ENCODE measurements around the gene ARF4.
A peak's percentile ranks its signal among the peaks of the same experiment; 100 is the strongest.
"Not testable (repeated sequence)": the region's sequence is repeated elsewhere in the genome, so short reads cannot be mapped to it uniquely, and the experiment has no call there.

The ARF4 gene

GRCh38 chr3:57597127-57597923, at the start of gene ARF4:
Gene ARF4 (minus strand): TSS chr3:57597344. CDS start chr3:57597140, 204 bp downstream.
- DNase-seq = peak; percentile 100

DNA sequence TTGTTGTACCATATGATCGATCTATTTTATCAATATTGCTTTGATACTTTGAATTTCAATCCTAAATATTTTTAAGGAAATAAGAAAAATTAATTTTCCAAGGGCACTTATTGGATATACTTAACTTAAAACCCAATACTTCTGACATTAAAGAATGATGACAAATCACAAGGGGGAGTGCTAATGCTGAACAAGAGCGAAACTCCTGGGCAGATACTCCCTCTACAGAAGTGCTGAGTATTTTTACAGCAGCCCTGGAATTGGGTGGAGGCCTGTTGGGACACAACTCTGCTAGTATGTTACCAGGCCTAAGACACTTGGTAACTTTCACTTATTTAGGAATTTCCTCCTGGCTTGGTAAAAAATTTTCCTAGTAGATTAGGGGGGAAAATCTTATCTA, 49.6 kb upstream of the ARF4 start:
- peak; percentile 18 for DNase-seq

DNA sequence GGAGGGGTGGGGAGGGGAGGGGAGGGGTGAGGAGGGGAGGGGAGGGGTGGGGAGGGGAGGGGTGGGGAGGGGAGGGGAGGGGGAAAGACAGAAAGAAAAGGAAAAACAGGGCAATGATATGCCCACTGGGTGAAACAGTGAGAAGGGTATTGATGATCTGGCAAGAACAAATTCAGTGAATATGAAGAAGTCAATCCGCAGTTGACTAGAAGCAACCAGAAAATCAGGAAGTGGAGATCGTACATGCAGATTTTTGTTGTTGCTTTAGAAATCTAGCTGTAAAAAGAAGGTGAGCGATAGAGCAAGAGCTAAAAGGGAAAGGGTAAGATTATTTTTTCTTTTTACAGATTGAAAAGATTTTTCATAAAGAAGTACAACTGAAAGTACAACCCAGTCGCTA, 47.6 kb upstream of the ARF4 start:
- DNase-seq = no peak

- DNase-seq = no peak
Measured at GRCh38 chr3:57637391-57637790, 40.2 kb upstream of the ARF4 start.

- not testable (repeated sequence) for DNase-seq
Measured at GRCh38 chr3:57634259-57634658, 37.1 kb upstream of the ARF4 start.

GRCh38 chr3:57627976-57628375, 30.8 kb upstream of the ARF4 start:
- no peak for DNase-seq

GRCh38 chr3:57624801-57625200, 27.7 kb upstream of the ARF4 start:
- no peak for DNase-seq

- no peak for DNase-seq
Measured at GRCh38 chr3:57622362-57622761, 25.2 kb upstream of the ARF4 start.

DNA sequence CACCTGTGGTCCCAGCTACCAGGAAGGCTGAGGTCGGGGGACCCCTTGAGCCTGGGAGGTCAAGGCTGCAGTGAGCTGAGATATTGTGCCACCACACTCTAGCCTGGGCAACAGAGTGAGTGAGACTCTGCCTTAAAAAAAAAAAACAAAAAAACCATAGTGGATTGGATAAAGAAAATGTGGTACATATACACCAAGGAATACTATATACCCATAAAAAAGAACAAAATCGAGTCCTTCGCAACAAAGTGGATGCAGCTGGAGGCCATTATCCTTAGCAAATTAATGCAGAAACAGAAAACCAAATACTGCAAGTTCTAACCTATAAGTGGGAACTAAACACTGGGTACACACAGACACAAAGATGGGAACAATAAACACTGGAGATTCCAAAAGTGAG, 20.6 kb upstream of the ARF4 start:
- no peak for DNase-seq

- no peak for DNase-seq
Measured at GRCh38 chr3:57616233-57616632, 19.1 kb upstream of the ARF4 start.

GRCh38 chr3:57611870-57612269, 14.7 kb upstream of the ARF4 start:
- DNase-seq = not testable (repeated sequence)

GRCh38 chr3:57605683-57606082, 8.5 kb upstream of the ARF4 start:
- DNase-seq = no peak

DNA sequence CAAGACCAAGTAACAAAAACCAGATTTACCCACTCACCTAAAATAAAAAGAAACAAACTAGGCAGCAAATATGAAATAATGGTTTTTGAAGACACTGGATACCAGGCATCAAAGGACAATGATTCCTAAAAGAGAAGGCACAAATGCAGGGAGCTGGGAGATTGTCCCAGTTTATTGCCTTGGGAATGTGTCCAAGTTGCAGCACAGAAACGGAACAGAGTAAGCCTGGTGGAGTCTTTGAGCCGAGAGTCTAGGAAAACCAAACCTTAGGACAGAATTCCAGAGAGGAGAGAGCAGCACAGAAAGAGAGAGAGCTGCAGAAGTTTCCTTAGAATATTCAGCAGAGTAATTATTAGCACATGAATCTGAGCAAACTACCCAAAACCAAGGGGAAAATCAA, 7.8 kb upstream of the ARF4 start:
- no peak for DNase-seq

- no peak for DNase-seq
Measured at GRCh38 chr3:57600195-57600594, 3.1 kb upstream of the ARF4 start.

GRCh38 chr3:57598765-57599360, 1.7 kb upstream of the ARF4 start:
- DNase-seq = no peak

- DNase-seq = peak; percentile 73
Measured at GRCh38 chr3:57596495-57597126, 533 bp downstream of the ARF4 start.

DNA sequence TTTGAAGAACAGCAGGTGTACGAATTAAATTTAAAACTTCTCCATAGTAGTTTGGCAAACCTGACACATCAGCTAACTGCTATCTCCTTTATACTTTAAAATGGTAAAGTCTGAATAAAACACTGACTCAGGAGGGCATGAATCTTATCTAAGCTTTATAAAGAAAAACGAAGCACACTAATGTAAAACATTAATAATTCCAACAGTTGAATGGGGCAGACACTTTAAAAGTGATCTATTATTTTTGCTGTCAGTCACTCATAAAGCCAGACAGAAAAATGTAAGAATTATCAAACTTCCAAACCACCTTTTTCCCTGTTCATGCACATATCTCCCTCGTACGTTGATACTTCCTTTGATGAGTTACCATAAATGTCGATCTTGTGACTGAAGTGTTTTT, 2.6 kb downstream of the ARF4 start:
- no peak for DNase-seq

GRCh38 chr3:57594144-57594543, 3.0 kb downstream of the ARF4 start:
- DNase-seq = no peak

- no peak for DNase-seq
Measured at GRCh38 chr3:57592306-57592705, 4.8 kb downstream of the ARF4 start.

DNA sequence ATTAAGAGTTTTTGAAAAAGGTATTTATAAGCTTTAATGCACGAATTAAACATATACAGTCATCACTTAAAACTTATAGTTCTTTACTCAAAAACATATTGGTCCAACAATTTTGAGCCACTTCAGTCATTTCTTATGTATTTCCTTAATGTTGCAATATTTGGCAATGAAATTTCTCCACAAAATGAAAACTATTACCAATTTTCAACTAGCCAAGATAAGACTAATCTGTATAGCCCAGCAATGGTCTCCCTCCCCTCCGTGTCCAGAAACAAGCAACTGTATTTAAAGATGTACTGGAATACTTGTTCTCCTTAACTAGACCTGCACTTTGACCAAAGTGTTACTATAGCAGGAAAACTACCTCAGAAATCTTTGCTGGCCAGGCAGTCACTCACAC, 9.2 kb downstream of the ARF4 start:
- DNase-seq = no peak

GRCh38 chr3:57586778-57587177, 10.4 kb downstream of the ARF4 start:
- DNase-seq = no peak

GRCh38 chr3:57583544-57583943, 13.6 kb downstream of the ARF4 start:
- DNase-seq = no peak

- DNase-seq = peak; percentile 28
Measured at GRCh38 chr3:57582474-57583168, 14.5 kb downstream of the ARF4 start.

- DNase-seq = no peak
Measured at GRCh38 chr3:57577801-57578200, 19.3 kb downstream of the ARF4 start.
